RWPE2 (cell line): Measurements from ENCODE around the gene GFM1.

Experiments used
- ATAC-seq: fragments of 200-7000 bp; cut with Tn5 transposase; 3 replicates; pipeline ENCODE4 v1.9.1; 2021; ENCODE audit warnings: low read depth
- DNase-seq: peaks from one replicate; pipeline ENCODE4 v3.0.0-alpha.2; 2020; ENCODE audit warnings: low spot score
- H3K27ac ChIP-seq: fragments of 450-650 bp; 2 replicates; pipeline ENCODE4 v1.5.1; 2017; ENCODE audit warnings: mild to moderate bottlenecking; ENCODE audit not compliant: poor library complexity, severe bottlenecking
- H3K27me3 ChIP-seq: fragments of 250-450 bp; sonication (Bioruptor Pico); 2 replicates; pipeline ENCODE4 v1.5.1; 2021; ENCODE audit warnings: mild to moderate bottlenecking, moderate library complexity; ENCODE audit not compliant: insufficient read depth, poor library complexity, severe bottlenecking
- H3K36me3 ChIP-seq: fragments of 250-450 bp; sonication (Bioruptor Pico); 2 replicates; pipeline ENCODE4 v1.5.1; 2020; ENCODE audit warnings: low read depth, mild to moderate bottlenecking, moderate library complexity
- H3K4me1 ChIP-seq: fragments of 250-450 bp; sonication (Bioruptor Pico); 2 replicates; pipeline ENCODE4 v1.5.1; 2021; ENCODE audit warnings: mild to moderate bottlenecking, moderate library complexity; ENCODE audit not compliant: insufficient read depth, poor library complexity, severe bottlenecking
- H3K4me3 ChIP-seq: fragments of 250-450 bp; sonication (Bioruptor Pico); 2 replicates; pipeline ENCODE4 v1.5.1; 2021; ENCODE audit warnings: mild to moderate bottlenecking, moderate library complexity; ENCODE audit not compliant: severe bottlenecking
- H3K9me3 ChIP-seq: fragments of 250-450 bp; sonication (Bioruptor Pico); 2 replicates; pipeline ENCODE4 v1.5.1; 2021; ENCODE audit warnings: mild to moderate bottlenecking, moderate library complexity; ENCODE audit not compliant: severe bottlenecking
- TF ChIP-seq, protein P1 (sequence below): fragments of 450-650 bp; IDR thresholded peaks from one replicate; pipeline ENCODE4 v1.5.1; 2017; ENCODE audit warnings: mild to moderate bottlenecking, moderate library complexity; ENCODE audit not compliant: poor library complexity, severe bottlenecking

Gene GFM1

DNA sequence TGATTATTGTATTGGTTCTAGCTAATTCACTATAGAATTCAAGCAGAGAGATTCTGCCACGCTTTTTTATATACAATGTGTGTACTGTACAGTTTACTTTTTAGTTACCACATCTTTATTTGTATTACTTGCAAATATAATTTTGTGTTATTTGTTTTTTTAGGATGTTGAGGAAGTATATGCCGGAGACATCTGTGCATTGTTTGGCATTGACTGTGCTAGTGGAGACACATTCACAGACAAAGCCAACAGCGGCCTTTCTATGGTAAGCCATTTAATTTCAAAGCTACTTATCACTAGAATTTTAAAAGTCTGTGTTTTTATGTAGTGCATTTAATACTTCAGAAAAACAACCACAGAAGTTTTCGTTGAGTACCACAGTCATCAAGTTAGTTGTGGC lies 16.4 kb downstream of the GFM1 start:
- Histone ChIP-seq H3K4me3 (no peak overlapping the region), H3K9me3 (no peaks in the 10 kb centered on the region), H3K36me3 (peaks cover 95% of the 10 kb centered on the region), H3K27ac (no peak overlapping the region), H3K27me3 (no peaks in the 10 kb centered on the region), H3K4me1 (no peaks in the 10 kb centered on the region)
- DNase-seq (no peak), ATAC-seq (no peak)
- TF ChIP-seq, protein P1, sequence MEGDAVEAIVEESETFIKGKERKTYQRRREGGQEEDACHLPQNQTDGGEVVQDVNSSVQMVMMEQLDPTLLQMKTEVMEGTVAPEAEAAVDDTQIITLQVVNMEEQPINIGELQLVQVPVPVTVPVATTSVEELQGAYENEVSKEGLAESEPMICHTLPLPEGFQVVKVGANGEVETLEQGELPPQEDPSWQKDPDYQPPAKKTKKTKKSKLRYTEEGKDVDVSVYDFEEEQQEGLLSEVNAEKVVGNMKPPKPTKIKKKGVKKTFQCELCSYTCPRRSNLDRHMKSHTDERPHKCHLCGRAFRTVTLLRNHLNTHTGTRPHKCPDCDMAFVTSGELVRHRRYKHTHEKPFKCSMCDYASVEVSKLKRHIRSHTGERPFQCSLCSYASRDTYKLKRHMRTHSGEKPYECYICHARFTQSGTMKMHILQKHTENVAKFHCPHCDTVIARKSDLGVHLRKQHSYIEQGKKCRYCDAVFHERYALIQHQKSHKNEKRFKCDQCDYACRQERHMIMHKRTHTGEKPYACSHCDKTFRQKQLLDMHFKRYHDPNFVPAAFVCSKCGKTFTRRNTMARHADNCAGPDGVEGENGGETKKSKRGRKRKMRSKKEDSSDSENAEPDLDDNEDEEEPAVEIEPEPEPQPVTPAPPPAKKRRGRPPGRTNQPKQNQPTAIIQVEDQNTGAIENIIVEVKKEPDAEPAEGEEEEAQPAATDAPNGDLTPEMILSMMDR: no peak

DNA sequence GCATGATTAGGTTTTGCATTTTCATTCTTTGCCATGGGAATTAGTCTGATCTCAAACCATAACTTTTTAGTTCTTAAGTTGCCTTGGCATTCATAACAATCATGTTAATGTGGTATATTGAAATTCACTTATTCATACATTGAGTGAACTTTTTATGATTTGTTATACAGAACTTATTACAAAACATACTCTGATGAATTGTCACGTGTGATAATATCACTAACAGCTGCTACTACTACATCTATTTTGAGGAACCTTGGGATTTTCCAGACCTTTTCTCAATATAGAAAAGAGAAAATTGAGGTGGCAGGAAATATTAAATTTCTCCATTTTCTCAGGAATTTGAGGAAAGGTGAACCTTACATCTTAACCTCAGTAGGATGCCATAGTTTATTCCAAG lies 18.9 kb downstream of the GFM1 start:
- DNase-seq (no peak), ATAC-seq (no peak)
- TF ChIP-seq, protein P1: no peak
- Histone ChIP-seq H3K27me3 (no peaks in the 10 kb centered on the region), H3K36me3 (peaks cover 98% of the 10 kb centered on the region), H3K4me1 (no peaks in the 10 kb centered on the region), H3K27ac (no peak overlapping the region), H3K4me3 (no peak overlapping the region), H3K9me3 (no peaks in the 10 kb centered on the region)

DNA sequence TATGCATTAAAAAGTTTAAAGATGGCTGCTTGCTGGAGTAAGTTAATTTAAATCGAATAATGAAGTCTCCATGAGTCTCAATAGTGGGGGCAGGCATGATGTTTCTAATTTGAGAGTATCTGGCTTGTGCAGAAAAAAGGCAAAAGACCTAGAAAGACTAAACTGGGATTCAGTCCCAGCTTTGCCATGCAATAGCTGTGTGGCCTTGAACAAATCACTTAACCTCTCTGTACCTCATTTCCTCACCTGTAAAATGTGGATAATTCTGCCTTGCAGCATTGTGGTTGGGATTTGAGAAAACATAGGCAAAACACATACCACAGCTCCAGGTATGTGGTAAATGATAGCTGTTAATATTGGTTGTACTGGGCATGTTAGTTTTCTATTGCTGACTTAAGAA lies 19.5 kb downstream of the GFM1 start:
- Histone ChIP-seq H3K4me1 (no peaks in the 10 kb centered on the region), H3K36me3 (peaks cover 96% of the 10 kb centered on the region), H3K9me3 (no peaks in the 10 kb centered on the region), H3K27ac (no peak overlapping the region), H3K4me3 (no peak overlapping the region), H3K27me3 (no peaks in the 10 kb centered on the region)
- TF ChIP-seq, protein P1: no peak
- ATAC-seq (no peak), DNase-seq (no peak)

DNA sequence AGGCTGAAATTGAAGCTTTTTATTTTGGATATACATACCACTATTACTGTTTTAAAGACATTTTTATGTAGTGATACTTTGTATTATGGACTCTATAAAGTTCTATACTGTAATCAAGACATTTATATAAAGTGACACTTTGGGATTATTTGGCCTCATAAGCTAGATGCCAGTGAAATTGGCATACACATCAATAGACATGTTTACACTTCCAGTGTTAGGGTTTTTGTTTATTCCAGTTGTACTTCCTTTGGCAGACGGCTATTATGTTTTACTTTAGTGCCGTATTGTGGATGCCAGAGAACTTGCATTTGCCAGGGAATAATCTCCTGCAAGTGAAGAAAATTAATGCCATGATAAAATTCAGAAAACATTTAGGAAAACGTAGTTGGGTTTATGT lies 22.1 kb downstream of the GFM1 start:
- TF ChIP-seq, protein P1: no peak
- Histone ChIP-seq H3K4me3 (no peak overlapping the region), H3K4me1 (no peaks in the 10 kb centered on the region), H3K27me3 (no peaks in the 10 kb centered on the region), H3K27ac (no peak overlapping the region), H3K36me3 (peaks cover 79% of the 10 kb centered on the region), H3K9me3 (no peaks in the 10 kb centered on the region)
- no peak for DNase-seq
- ATAC-seq: no peak

DNA sequence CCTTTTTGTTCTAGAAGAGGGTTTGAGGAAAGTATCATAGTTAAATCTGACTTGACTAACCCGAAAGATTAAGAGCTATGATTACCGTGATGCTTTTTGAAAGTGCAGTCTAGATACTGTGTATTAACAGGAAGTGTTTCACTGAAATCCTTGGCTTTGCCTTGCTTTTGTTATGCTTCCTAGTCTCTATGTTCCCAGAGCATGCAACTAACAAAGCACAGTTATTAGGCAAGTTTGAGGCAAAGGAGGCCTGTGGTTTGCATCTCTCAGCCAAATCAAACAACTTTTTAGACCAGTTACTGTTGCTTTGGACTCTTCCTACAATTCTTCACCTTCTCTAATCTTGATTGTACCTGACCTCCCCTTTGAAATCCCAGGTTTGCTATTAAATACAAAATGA lies 24.2 kb downstream of the GFM1 start:
- no peak for DNase-seq
- no peaks in the 10 kb centered on the region for H3K27me3 ChIP-seq
- TF ChIP-seq, protein P1: no peak
- no peaks in the 10 kb centered on the region for H3K9me3 ChIP-seq
- no peak for ATAC-seq
- no peak overlapping the region for H3K4me3 ChIP-seq
- H3K36me3 ChIP-seq: peaks cover 58% of the 10 kb centered on the region
- H3K27ac ChIP-seq: no peak overlapping the region
- no peaks in the 10 kb centered on the region for H3K4me1 ChIP-seq
